ENCODE results near the gene CCDC47.
"Not testable (repeated sequence)": the region's sequence is repeated elsewhere in the genome, so short reads cannot be mapped to it uniquely, and the experiment has no call there.

Gene CCDC47

DNA sequence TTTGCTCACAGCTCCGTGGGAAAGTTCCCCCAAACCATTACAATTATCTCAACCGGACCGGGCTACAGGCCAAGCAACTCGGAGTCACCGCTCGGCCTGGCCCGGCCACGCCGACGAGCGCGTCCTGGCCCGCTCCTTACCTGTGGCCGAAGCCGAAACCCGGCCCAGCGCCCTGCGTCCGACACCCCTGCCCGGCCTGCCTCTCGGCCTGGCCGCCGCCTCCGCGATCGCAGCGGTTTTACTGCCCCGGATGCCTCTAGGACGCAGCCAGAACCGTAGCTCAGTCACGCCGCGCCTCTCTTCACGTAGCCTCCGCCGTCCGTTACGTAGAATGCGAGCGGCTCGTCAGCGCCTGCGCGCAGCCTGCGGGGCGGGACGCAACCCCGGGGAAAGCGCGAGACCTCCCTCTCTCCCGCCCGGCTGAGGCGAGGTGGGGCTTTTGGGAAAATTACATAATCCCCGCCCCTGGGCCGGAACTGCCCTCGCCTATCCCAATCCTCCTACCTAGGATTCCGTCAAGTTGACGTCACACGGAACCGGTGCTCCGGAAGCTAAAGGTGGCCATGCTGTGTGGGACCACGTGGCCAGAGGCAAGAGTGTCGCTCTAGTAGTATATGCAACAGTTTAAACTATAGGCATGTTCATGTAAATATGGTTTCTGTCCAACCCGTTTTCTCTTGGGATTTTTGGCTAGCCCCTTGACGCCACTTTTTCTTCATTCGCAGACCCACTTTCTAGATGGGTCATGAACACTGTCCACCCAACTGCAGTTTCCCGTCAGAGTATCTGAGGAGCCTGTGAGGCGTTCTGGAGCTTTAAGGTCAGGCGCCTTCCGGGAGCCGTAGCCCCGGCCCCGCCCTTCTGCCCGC is at the start of gene CCDC47:
TSS of gene CCDC47 (minus strand) at position 326 of the 869 bp plus-strand sequence. CDS start 7,422 bp downstream, outside the sequence.
- peak; percentile 99 for DNase-seq

DNA sequence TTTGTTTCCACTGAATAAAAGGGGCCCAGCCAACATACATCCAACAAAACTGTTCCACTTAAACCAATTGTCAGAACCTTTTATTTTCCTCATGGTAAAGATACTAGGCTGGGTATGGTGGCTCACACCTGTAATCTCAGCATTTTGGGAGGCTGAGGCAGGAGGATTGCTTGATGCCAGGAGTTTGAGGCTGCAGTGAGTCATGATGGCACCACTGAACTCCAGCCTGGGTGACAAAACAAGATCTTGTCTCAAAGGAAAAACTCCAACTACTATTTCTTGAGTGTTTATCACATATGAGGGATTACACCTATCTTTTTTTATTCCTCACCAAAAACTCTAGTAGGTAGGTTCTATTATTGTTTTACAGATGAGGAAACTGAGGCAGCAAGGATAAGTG is 49.1 kb upstream of the CCDC47 start:
- no peak for DNase-seq

- DNase-seq: no peak
Observed at GRCh38 chr17:63821804-63822203, 48.4 kb upstream of the CCDC47 start.

- no peak for DNase-seq
Observed at GRCh38 chr17:63820963-63821561, 47.7 kb upstream of the CCDC47 start.

GRCh38 chr17:63819585-63820537 is 46.5 kb upstream of the CCDC47 start:
- DNase-seq: no peak

- DNase-seq: no peak
Observed at GRCh38 chr17:63819131-63819530, 45.7 kb upstream of the CCDC47 start.

GRCh38 chr17:63817736-63818385 is 44.5 kb upstream of the CCDC47 start:
- no peak for DNase-seq

GRCh38 chr17:63816669-63817068 is 43.3 kb upstream of the CCDC47 start:
- DNase-seq: no peak

GRCh38 chr17:63816123-63816522 is 42.7 kb upstream of the CCDC47 start:
- no peak for DNase-seq

DNA sequence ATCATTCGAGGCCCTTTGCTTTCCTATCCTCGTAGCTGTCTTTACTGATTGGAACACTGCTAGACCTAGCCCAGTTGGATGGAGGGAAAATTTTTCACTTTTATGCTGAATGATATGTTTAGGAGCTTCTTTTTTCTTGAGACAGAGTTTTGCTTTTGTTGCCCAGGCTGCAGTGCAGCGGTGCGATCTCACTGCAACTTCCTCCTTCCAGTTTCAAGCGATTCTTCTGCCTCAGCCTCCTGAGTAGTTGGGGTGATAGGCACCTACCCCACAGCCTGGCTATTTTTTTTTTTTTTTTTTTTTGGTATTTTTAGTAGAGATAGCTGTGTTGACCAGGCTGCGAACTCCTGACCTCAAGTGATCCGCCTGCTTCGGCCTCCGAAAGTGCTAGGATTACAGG is 36.6 kb upstream of the CCDC47 start:
- DNase-seq: no peak

DNA sequence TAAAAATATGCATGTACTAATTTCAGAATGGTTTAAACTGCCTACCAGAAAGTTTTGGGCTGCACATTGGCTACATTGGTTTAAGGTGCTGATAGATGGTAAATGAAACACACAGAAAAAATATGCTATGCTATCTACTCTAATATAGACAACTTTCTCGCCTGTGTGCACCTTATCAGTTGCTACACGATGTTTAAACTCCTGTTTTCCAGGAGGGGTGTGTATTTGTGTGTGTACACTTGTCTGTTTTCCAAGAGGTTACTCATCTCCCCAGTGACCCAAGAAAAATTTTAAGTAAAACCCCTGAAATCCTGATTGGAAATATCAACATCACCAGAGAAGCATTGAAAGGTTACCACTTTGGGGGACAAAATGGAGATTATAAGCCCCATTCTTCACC is 32.2 kb upstream of the CCDC47 start:
- no peak for DNase-seq

GRCh38 chr17:63804328-63804727 is 30.9 kb upstream of the CCDC47 start:
- DNase-seq: no peak

DNA sequence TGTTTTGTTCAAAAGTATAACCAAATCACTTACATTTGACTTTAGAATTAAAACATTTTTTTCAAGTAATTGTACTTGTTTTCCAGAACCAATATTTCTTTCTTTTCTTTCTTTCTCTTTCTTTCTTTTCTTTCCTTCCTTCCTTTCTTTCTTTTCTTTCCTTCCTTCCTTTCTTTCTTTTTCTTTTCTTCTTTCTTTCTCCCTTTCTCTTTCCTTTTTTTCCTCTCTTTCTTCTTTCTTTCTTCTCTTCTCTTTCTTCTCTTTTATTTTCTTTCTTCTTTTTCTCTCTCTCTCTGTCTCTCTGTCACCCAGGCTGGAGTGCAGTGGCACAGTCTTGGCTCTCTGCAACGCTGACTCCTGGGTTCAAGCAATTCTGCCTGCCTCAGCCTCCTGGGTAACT is 27.4 kb upstream of the CCDC47 start:
- DNase-seq: no peak

GRCh38 chr17:63798572-63799106 is 25.2 kb upstream of the CCDC47 start:
- DNase-seq: no peak

DNA sequence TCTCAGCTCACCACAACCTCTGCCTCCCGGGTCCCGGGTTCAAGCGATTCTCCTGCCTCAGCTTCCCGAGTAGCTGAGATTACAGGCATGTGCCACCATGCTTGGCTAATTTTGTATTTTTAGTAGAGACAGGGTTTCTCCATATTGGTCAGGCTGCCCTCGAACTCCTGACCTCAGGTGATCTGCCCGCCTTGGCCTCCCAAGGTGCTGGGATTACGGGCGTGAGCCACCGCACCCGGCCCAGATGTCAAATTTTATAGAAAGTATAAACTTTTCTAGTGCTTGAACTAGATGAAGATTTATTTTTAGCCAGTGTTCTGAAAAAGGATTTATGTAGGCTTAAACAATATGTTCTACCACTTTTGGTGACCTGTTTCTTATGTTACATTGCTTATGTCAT is 23.0 kb upstream of the CCDC47 start:
- DNase-seq: not testable (repeated sequence)

- no peak for DNase-seq
Observed at GRCh38 chr17:63792055-63792729, 18.8 kb upstream of the CCDC47 start.

DNA sequence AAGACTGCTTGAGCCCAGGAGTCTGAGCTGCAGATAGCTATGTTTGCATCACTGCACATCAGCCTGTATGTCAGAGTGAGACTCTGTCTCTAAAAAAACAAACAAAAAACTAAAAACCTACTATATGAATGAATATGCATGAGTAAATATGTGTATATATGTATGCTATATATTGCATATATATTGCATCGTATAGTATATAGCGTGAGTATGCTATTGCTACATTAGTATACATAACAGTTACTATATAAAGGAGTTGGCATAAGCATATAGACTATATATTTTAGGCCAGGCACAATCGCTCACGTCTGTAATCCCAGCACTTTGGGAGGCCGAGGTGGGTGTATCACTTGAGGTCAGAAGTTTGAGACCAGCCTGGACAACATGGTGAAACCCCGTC is 16.7 kb upstream of the CCDC47 start:
- no peak for DNase-seq

GRCh38 chr17:63786971-63787711 is 13.7 kb upstream of the CCDC47 start:
- no peak for DNase-seq

GRCh38 chr17:63786117-63786516 is 12.7 kb upstream of the CCDC47 start:
- no peak for DNase-seq

DNA sequence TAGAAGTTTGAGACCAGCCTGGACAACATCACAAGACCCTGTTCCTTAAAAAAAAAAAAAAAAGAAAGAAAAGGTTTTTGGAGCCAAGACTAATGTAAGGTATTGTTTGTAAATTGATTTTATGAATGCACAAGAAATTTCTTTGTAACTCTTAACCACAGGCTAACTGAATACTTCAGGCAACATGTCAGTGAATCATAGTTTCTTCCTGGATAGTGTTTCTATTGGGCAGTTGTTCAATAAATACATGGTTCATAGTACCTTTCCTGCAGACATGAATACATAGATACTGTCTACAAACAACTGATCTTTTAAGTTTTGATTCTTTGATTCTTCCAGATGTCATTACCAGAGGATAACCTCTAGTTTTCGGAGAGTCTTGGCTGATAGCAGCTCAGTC is 12.2 kb upstream of the CCDC47 start:
- no peak for DNase-seq

- DNase-seq: no peak
Observed at GRCh38 chr17:63783522-63783921, 10.1 kb upstream of the CCDC47 start.
